ENCODE measurements around the gene UCHL3.
A peak's percentile ranks its signal among the peaks of the same experiment; 100 is the strongest.

The UCHL3 gene

GRCh38 chr13:75643182-75643581 lies 93.6 kb downstream of the UCHL3 start:
- DNase-seq (ENCODE audit: low spot score) = no peak
- in situ Hi-C loops (cut with MboI; ENCODE audit: low pct_unique_long_range_greater_than_20kb, low sequenced_read_pairs, unreplicated experiment) = no loop called here
- TF ChIP-seq, protein P1, sequence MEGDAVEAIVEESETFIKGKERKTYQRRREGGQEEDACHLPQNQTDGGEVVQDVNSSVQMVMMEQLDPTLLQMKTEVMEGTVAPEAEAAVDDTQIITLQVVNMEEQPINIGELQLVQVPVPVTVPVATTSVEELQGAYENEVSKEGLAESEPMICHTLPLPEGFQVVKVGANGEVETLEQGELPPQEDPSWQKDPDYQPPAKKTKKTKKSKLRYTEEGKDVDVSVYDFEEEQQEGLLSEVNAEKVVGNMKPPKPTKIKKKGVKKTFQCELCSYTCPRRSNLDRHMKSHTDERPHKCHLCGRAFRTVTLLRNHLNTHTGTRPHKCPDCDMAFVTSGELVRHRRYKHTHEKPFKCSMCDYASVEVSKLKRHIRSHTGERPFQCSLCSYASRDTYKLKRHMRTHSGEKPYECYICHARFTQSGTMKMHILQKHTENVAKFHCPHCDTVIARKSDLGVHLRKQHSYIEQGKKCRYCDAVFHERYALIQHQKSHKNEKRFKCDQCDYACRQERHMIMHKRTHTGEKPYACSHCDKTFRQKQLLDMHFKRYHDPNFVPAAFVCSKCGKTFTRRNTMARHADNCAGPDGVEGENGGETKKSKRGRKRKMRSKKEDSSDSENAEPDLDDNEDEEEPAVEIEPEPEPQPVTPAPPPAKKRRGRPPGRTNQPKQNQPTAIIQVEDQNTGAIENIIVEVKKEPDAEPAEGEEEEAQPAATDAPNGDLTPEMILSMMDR (IDR thresholded peaks at IDR 0.05; ENCODE audit: extremely low read depth, insufficient read depth, missing control alignments) = no peak

GRCh38 chr13:75643693-75644092 lies 94.1 kb downstream of the UCHL3 start:
- DNase-seq (ENCODE audit: low spot score) = no peak
- TF ChIP-seq, protein P1 (IDR thresholded peaks at IDR 0.05; ENCODE audit: extremely low read depth, insufficient read depth, missing control alignments) = no peak
- in situ Hi-C loops (cut with MboI; ENCODE audit: low pct_unique_long_range_greater_than_20kb, low sequenced_read_pairs, unreplicated experiment) = no loop called here

GRCh38 chr13:75645141-75645540 lies 95.5 kb downstream of the UCHL3 start:
- no peak for DNase-seq (ENCODE audit: low spot score)

GRCh38 chr13:75647126-75647784 lies 97.7 kb downstream of the UCHL3 start:
- TF ChIP-seq, protein P1 (IDR thresholded peaks at IDR 0.05; ENCODE audit: extremely low read depth, insufficient read depth, missing control alignments) = no peak
- peak; percentile 39 for DNase-seq (ENCODE audit: low spot score)
- in situ Hi-C loops (cut with MboI; ENCODE audit: low pct_unique_long_range_greater_than_20kb, low sequenced_read_pairs, unreplicated experiment) = no loop called here

More at GRCh38 chr13:75645141-75645540, 95.5 kb downstream of the UCHL3 start:
- TF ChIP-seq, protein P1 (IDR thresholded peaks at IDR 0.05; ENCODE audit: extremely low read depth, insufficient read depth, missing control alignments) = no peak
- in situ Hi-C loops (cut with MboI; ENCODE audit: low pct_unique_long_range_greater_than_20kb, low sequenced_read_pairs, unreplicated experiment) = no loop called here

- TF ChIP-seq, protein P1 (IDR thresholded peaks at IDR 0.05; ENCODE audit: extremely low read depth, insufficient read depth, missing control alignments) = no peak
- DNase-seq (ENCODE audit: low spot score) = no peak
- in situ Hi-C loops (cut with MboI; ENCODE audit: low pct_unique_long_range_greater_than_20kb, low sequenced_read_pairs, unreplicated experiment) = no loop called here
Measured at GRCh38 chr13:75648446-75648845, 98.9 kb downstream of the UCHL3 start.

DNA sequence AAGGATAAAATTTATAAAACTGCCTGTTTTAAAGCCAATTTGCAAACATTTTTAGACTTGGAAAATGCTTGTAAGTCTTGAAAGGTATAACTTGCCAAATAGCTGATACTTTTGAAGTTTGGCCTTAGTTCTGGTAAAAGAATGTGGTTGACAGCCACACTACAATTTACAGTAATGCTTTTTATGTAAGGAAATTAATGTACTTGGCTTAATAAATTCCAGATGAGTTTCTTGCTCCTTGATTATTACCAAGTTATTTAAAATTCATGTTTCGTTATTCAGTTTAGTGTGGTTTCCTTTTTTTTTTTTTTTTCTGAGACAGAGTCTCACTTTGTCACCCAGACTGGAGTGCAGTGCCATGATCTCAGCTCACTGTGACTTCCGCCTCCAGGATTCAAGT lies 101.4 kb downstream of the UCHL3 start:
- in situ Hi-C loops (cut with MboI; ENCODE audit: low pct_unique_long_range_greater_than_20kb, low sequenced_read_pairs, unreplicated experiment) = no loop called here
- TF ChIP-seq, protein P1 (IDR thresholded peaks at IDR 0.05; ENCODE audit: extremely low read depth, insufficient read depth, missing control alignments) = no peak
- DNase-seq (ENCODE audit: low spot score) = no peak
